GM12878 (cell line): ENCODE data around the gene ELMOD3.

Source experiments
- ASH2L ChIP-seq: fragments of 300-600, 200-600 bp; sonication (generic); IDR thresholded peaks from 2 replicates; pipeline ENCODE4 v1.6.1; 2017; ENCODE audit warnings: low read depth, mild to moderate bottlenecking, borderline replicate concordance
- CREB1 ChIP-seq: IDR thresholded peaks from 2 replicates; pipeline ENCODE4 v1.6.1; 2012; ENCODE audit warnings: low read depth, mild to moderate bottlenecking, inconsistent platforms
- GABPA ChIP-seq: IDR thresholded peaks from 2 replicates; pipeline ENCODE4 v1.6.1; 2014; ENCODE audit warnings: antibody characterized with exemption, low read depth, mild to moderate bottlenecking, inconsistent platforms
- MXI1 ChIP-seq: fragments of 150-350 bp; IDR thresholded peaks from 2 replicates; pipeline ENCODE4 v1.6.1; 2011; ENCODE audit warnings: low read depth, mild to moderate bottlenecking, inconsistent platforms, low read length, improper control_type of control experiment
- NFIC ChIP-seq: IDR thresholded peaks from 2 replicates; pipeline ENCODE4 v1.6.1; 2012; ENCODE audit warnings: low read depth, mild to moderate bottlenecking, inconsistent platforms, low read length, moderate library complexity
- NRF1 ChIP-seq: conservative IDR thresholded peaks from 2 replicates; pipeline ENCODE4 v1.6.1; 2011; ENCODE audit warnings: mild to moderate bottlenecking, low read depth, low read length, improper control_type of control experiment
- PAX5 ChIP-seq: IDR thresholded peaks from 2 replicates; pipeline ENCODE4 v1.6.1; 2011; ENCODE audit warnings: low read depth, low read length, borderline replicate concordance
- POLR2AphosphoS5 ChIP-seq: IDR thresholded peaks from 2 replicates; pipeline ENCODE4 v1.6.1; 2011; ENCODE audit warnings: mild to moderate bottlenecking, low read length, inconsistent platforms
- RAD21 ChIP-seq: IDR thresholded peaks from 2 replicates; pipeline ENCODE4 v1.6.1; 2011; ENCODE audit warnings: mild to moderate bottlenecking, low read depth, low read length, moderate library complexity; ENCODE audit not compliant: insufficient read depth
- SP1 ChIP-seq: IDR thresholded peaks from one replicate; pipeline ENCODE4 v1.6.1; 2011; ENCODE audit warnings: low read depth, low read length
- SUZ12 ChIP-seq: fragments of 200-600 bp; sonication (generic); IDR thresholded peaks from one replicate; pipeline ENCODE4 v1.6.1; 2018; ENCODE audit warnings: antibody characterized with exemption, mild to moderate bottlenecking; ENCODE audit not compliant: unreplicated experiment
- TCF3 ChIP-seq: IDR thresholded peaks from 2 replicates; pipeline ENCODE4 v1.6.1; 2012; ENCODE audit warnings: low read depth, mild to moderate bottlenecking, low read length, borderline replicate concordance; ENCODE audit not compliant: insufficient read depth
- TF ChIP-seq, protein P1 (sequence below), 3 experiments: IDR thresholded peaks in 2 of 3; conservative IDR thresholded peaks in 1 of 3; 2 replicates each; pipeline ENCODE4 v1.5.1; 2011; ENCODE audit warnings: low read depth in 3 of 3, low read length in 3 of 3, mild to moderate bottlenecking in 3 of 3, control low read depth in 2 of 3, moderate library complexity in 2 of 3, inconsistent platforms in 1 of 3, mixed read lengths in 1 of 3; ENCODE audit not compliant: control insufficient read depth in 2 of 3, insufficient read depth in 1 of 3; ENCODE audit errors: extremely low read depth in 1 of 3

DNA sequence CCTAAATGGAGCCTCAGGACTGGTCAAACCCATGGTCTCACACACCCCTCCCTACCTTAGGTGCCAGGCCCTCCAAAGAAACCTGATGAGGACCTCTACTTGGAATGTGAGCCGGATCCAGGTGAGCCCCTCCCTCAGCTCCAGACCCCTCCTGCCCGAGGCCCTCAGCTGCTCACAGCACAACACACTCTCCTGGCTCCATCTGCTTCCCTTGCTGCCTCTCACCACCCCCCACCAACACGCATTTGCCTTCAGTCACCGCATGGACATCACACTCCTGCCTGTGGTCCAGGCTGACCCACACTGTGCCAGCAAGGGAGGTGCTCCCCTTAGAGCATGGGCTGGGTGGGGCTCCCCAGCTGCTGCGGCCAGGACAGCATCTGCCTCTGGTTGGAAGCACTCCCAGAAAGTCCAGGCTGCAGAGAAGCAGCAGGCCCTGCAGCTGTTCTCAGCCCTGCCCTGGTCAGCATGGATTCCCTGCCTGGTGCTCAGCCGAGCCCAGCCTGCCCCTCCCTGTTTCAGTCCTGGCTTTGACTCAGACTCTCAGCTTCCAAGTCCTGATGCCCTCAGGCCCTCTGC lies 79.0 kb downstream of the ELMOD3 start:
- TF ChIP-seq, protein P1, sequence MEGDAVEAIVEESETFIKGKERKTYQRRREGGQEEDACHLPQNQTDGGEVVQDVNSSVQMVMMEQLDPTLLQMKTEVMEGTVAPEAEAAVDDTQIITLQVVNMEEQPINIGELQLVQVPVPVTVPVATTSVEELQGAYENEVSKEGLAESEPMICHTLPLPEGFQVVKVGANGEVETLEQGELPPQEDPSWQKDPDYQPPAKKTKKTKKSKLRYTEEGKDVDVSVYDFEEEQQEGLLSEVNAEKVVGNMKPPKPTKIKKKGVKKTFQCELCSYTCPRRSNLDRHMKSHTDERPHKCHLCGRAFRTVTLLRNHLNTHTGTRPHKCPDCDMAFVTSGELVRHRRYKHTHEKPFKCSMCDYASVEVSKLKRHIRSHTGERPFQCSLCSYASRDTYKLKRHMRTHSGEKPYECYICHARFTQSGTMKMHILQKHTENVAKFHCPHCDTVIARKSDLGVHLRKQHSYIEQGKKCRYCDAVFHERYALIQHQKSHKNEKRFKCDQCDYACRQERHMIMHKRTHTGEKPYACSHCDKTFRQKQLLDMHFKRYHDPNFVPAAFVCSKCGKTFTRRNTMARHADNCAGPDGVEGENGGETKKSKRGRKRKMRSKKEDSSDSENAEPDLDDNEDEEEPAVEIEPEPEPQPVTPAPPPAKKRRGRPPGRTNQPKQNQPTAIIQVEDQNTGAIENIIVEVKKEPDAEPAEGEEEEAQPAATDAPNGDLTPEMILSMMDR (IDR thresholded peaks at IDR 0.05 in 2 of 3, conservative IDR thresholded peaks at IDR 0.05 in 1 of 3; ENCODE audit: control insufficient read depth in 2 of 3, extremely low read depth in 1 of 3, insufficient read depth in 1 of 3, low read depth in 3 of 3, low read length in 3 of 3), result no peak
- TF ChIP-seq POLR2AphosphoS5, result no peak
- TF ChIP-seq GABPA, result no peak
- no peak for TF ChIP-seq TCF3
- TF ChIP-seq MXI1, result no peak
- no peak for TF ChIP-seq PAX5
- no peak for TF ChIP-seq SP1
- no peak for TF ChIP-seq ASH2L
- no peak for TF ChIP-seq CREB1
- TF ChIP-seq SUZ12, result no peak
- TF ChIP-seq RAD21, result no peak
- TF ChIP-seq NFIC, result no peak
- TF ChIP-seq NRF1, result no peak
